BJ (cell line): ENCODE results near the gene SDHC. TPM values are rescaled to one million over a fixed set of nuclear protein-coding genes. Genes with fewer than 3 reads are reported as not detected.

Experiments
- CTCF ChIA-PET: fragments of 350-600 bp; formaldehyde crosslinking; extraction: SDS; loops from one replicate; lab custom pipeline; 2021; ENCODE audit warnings: antibody characterized with exemption, inconsistent platforms; lab: Yijun Ruan, JAX
- POLR2A ChIA-PET: fragments of 300-600 bp; sonication (Branson Sonifier 250); formaldehyde crosslinking; extraction: SDS; loops from one replicate; lab custom pipeline; 2021; ENCODE audit warnings: antibody characterized with exemption; lab: Charles Lee
- DNase-seq: peaks from one replicate; pipeline ENCODE4 v3.0.0-alpha.2; 2011; ENCODE audit warnings: low read depth
- H3K27me3 ChIP-seq: 2 replicates; pipeline ENCODE4 v1.6.0; 2011; ENCODE audit warnings: low read length; ENCODE audit not compliant: control insufficient read depth, insufficient read depth
- H3K36me3 ChIP-seq: 2 replicates; pipeline ENCODE4 v1.5.1; 2011; ENCODE audit warnings: low read length; ENCODE audit not compliant: control insufficient read depth, insufficient read depth
- H3K4me3 ChIP-seq: 2 replicates; pipeline ENCODE4 v1.5.1; 2011; ENCODE audit warnings: low read depth, mild to moderate bottlenecking, control low read depth, low read length
- polyA plus RNA-seq: library from polyadenylated mRNA; depleted of rRNA; stranded (reverse); fragments of >200 nt; gene quantifications from 2 replicates; pipeline ENCODE4 v1.2.3, GENCODE V29; 2011
- TF ChIP-seq, protein P1 (sequence below): IDR thresholded peaks from 2 replicates; pipeline ENCODE4 v1.5.1; 2011; ENCODE audit warnings: low read depth, mild to moderate bottlenecking, control low read depth, inconsistent platforms, low read length, moderate library complexity; ENCODE audit not compliant: insufficient read depth

Gene SDHC
- polyA plus RNA-seq, 1 experiment: 275 TPM

DNA sequence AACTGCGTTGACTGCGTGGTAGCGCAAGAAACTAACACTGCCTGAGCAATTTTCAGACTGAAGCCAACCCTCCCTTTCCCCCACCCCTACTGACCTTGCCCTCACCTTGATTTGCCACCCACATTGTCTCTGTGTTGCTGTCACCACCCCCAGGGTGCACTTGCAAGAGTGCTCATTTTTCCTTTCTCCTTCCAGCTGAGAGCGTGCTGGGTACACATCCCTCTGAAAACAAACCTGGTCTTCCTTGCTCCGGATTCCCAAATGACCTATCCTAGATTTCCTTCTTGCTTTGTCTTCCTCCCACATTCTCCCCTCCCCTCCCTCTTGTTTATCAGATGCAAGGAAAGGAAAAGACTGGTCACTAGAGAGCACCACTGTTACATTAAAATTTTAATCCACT is 28.7 kb upstream of the SDHC start:
- Histone ChIP-seq H3K27me3 (peaks cover 5% of the 10 kb centered on the region; the same call in 1 of the 2 replicates), H3K36me3 (no peaks in the 10 kb centered on the region), H3K4me3 (no peak overlapping the region)
- CTCF ChIA-PET: interaction anchor here (0.6 kb wide), 1 partner anchor 39 kb away, joined by 4 read pairs; no protein-coding TSS in a partner anchor
- POLR2A ChIA-PET: no interaction called here
- no peak for DNase-seq
- TF ChIP-seq, protein P1, sequence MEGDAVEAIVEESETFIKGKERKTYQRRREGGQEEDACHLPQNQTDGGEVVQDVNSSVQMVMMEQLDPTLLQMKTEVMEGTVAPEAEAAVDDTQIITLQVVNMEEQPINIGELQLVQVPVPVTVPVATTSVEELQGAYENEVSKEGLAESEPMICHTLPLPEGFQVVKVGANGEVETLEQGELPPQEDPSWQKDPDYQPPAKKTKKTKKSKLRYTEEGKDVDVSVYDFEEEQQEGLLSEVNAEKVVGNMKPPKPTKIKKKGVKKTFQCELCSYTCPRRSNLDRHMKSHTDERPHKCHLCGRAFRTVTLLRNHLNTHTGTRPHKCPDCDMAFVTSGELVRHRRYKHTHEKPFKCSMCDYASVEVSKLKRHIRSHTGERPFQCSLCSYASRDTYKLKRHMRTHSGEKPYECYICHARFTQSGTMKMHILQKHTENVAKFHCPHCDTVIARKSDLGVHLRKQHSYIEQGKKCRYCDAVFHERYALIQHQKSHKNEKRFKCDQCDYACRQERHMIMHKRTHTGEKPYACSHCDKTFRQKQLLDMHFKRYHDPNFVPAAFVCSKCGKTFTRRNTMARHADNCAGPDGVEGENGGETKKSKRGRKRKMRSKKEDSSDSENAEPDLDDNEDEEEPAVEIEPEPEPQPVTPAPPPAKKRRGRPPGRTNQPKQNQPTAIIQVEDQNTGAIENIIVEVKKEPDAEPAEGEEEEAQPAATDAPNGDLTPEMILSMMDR: no peak

DNA sequence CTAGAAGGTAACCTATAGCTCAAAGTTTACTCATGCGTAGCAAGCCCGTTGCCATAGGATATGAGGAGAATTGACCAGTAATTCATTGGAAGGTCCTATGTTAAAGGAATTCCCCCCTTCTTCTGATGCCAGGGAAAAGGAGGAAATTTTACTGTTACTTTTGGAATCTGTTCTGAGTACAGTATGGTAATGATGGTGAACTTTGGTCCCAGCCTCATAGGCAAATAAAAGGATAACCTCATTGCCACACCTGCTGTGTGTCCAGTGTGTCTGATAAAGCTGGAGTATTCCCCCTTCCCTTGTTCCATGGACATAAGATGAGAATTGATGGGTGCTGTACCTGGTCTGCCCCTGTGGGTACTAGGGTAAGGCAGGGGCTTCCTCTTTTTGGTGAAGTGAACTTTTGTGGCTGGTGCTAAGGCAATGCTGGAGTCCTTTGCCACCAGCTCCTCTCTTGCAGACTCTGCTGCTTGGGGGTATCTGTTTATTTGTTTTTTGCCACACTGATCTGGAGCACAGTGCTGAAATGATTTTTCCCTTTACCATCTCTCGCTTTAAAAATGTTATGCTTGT is 26.6 kb upstream of the SDHC start:
- H3K27me3 ChIP-seq: peaks cover 5% of the 10 kb centered on the region; the same call in 1 of the 2 replicates
- TF ChIP-seq, protein P1: no peak
- POLR2A ChIA-PET: no interaction called here
- H3K36me3 ChIP-seq: no peaks in the 10 kb centered on the region
- no peak overlapping the region for H3K4me3 ChIP-seq
- DNase-seq: no peak
- CTCF ChIA-PET: interaction anchor here (0.6 to 1.4 kb wide), 3 partner anchors 12 to 59 kb away, joined by 3 to 4 read pairs (median 3); no protein-coding TSS in a partner anchor

DNA sequence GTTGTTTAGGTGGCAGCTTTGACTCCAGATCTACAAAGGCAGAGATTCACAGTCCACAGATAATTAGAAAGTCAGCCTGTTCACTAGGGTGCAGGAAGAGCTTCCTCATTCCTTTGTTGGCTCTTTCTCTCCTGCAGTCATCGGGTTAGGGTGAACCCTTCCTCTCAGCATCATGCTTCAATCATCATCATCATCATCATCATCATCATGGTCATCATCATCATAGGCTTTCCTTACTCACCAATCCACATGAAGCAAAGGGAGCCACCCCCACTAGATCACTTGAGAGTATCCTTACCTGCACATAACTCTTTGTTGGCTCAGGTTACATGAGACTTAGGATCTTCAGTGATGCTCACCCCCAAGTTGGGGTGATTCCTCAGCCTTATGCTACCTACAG is 23.4 kb upstream of the SDHC start:
- no peak for DNase-seq
- Histone ChIP-seq H3K36me3 (no peaks in the 10 kb centered on the region), H3K27me3 (peaks cover 2% of the 10 kb centered on the region; the same call in 1 of the 2 replicates), H3K4me3 (no peak overlapping the region)
- POLR2A ChIA-PET: no interaction called here
- CTCF ChIA-PET: interaction anchor here (0.6 to 7.2 kb wide), 20 partner anchors 8 to 296 kb away, joined by 3 to 106 read pairs (median 4); partner anchors contain the start of genes FCER1G, NR1I3, SDHC and TOMM40L
- TF ChIP-seq, protein P1: no peak

DNA sequence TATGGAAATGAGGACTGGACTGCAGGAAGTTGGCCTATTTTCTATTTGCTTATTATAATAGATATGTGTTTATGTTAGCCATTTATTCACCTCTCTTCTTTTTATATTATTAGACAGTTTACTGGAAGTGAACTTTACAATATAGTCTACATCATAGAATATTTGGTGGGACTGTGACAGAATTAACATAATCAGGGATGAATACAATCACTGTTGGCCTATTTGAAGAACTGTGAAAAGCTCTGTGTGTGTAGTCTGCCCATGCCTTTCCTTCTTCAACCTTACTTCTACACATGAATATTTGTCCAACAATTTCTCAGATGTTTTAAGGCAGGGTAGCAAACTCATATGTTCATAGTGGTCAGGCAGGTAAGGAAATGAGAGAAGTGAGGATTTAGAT is 16.8 kb upstream of the SDHC start:
- no peak for DNase-seq
- ChIA-PET POLR2A (no interaction called here), CTCF (no interaction called here)
- H3K4me3 ChIP-seq: no peak overlapping the region
- H3K27me3 ChIP-seq: no peaks in the 10 kb centered on the region
- TF ChIP-seq, protein P1: no peak
- H3K36me3 ChIP-seq: no peaks in the 10 kb centered on the region

DNA sequence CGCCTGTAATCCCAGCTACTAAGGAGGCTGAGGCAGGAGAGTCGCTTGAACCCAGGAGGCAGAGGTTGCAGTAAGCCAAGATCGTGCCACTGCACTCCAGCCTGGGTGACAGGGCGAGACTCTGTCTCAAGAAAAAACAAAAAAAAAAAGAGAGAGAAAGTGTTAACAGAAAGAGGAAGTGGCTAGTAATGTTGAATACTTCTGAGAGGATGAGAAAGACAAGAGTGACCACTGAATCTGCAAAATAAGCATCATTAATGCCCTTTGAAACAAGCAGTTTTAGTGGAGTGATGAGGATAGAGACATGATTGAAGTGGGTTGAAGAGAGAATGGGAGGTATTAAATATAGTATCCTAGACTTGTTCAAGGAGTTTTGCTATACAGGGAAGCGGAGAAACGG is 16.1 kb upstream of the SDHC start:
- H3K27me3 ChIP-seq: no peaks in the 10 kb centered on the region
- DNase-seq: no peak
- TF ChIP-seq, protein P1: no peak
- no peaks in the 10 kb centered on the region for H3K36me3 ChIP-seq
- POLR2A ChIA-PET: no interaction called here
- CTCF ChIA-PET: no interaction called here
- H3K4me3 ChIP-seq: no peak overlapping the region
